PC-3 (cell line): ENCODE measurements around the gene ROR1. TPM values are rescaled to one million over a fixed set of nuclear protein-coding genes. Genes with fewer than 3 reads are reported as not detected.
A peak's percentile ranks its signal among the peaks of the same experiment; 100 is the strongest.

ENCODE experiments used
- ATAC-seq: fragments of 200-7000 bp; cut with Tn5 transposase; 2 replicates; pipeline ENCODE4 v1.9.1; 2020; ENCODE audit warnings: mild to moderate bottlenecking, moderate library complexity
- BruUV-seq: library from RNA; stranded (reverse); fragments of 400-500 nt; replicated peaks from 2 replicates; lab custom pipeline; 2021; lab: Mats Ljungman, UMichigan
- CTCF ChIA-PET: fragments of 300-600 bp; sonication (Branson Sonifier 250); formaldehyde crosslinking; loops from one replicate; lab custom pipeline; 2022; ENCODE audit warnings: antibody characterized with exemption; lab: Charles Lee
- POLR2A ChIA-PET: fragments of 300-600 bp; sonication (Branson Sonifier 250); formaldehyde crosslinking; loops from one replicate; lab custom pipeline; 2022; ENCODE audit warnings: antibody characterized with exemption; ENCODE audit not compliant: unreplicated experiment; lab: Charles Lee
- DNase-seq: peaks from one replicate; pipeline ENCODE4 v3.0.0-alpha.2; 2015
- H2AFZ ChIP-seq: fragments of 300-600 bp; sonication (generic); 2 replicates; pipeline ENCODE4 v1.6.0; 2016; ENCODE audit warnings: antibody characterized with exemption, low read length
- H3F3A ChIP-seq: fragments of 300-600 bp; sonication (generic); one replicate; pipeline ENCODE4 v1.6.0; 2017; ENCODE audit warnings: antibody characterized with exemption, low read length, control low read depth, mild to moderate bottlenecking; ENCODE audit not compliant: unreplicated experiment
- H3K27ac ChIP-seq: fragments of 300-600 bp; sonication (generic); 2 replicates; pipeline ENCODE4 v1.5.1; 2016; ENCODE audit warnings: mild to moderate bottlenecking, low read length
- H3K27me3 ChIP-seq: fragments of 300-600 bp; sonication (generic); 2 replicates; pipeline ENCODE4 v1.6.1; 2016; ENCODE audit warnings: low read length, mixed read lengths
- H3K36me3 ChIP-seq: fragments of 300-600 bp; sonication (generic); 2 replicates; pipeline ENCODE4 v1.6.1; 2016; ENCODE audit warnings: low read depth, mixed run types, low read length, mixed read lengths
- H3K4me1 ChIP-seq: fragments of 300-600 bp; sonication (generic); 2 replicates; pipeline ENCODE4 v1.5.1; 2016; ENCODE audit warnings: low read length; ENCODE audit not compliant: insufficient read depth
- H3K4me2 ChIP-seq: fragments of 300-600 bp; sonication (generic); 2 replicates; pipeline ENCODE4 v1.6.0; 2016; ENCODE audit warnings: low read length
- H3K4me3 ChIP-seq: fragments of 300-600 bp; sonication (generic); 2 replicates; pipeline ENCODE4 v1.5.1; 2016; ENCODE audit warnings: mild to moderate bottlenecking, low read length, mixed read lengths
- H3K79me2 ChIP-seq: fragments of 300-600 bp; sonication (generic); 2 replicates; pipeline ENCODE4 v1.6.1; 2017; ENCODE audit warnings: low read length, mixed read lengths
- H3K9ac ChIP-seq: fragments of 300-600 bp; sonication (generic); 2 replicates; pipeline ENCODE4 v1.6.0; 2016; ENCODE audit warnings: mild to moderate bottlenecking, low read length
- H3K9me2 ChIP-seq: fragments of 300-600 bp; sonication (generic); replicated peaks from 2 replicates; pipeline ENCODE4 v1.6.1; 2016; ENCODE audit warnings: mixed run types, low read length, mixed read lengths
- H3K9me3 ChIP-seq: fragments of 300-600 bp; sonication (generic); 2 replicates; pipeline ENCODE4 v1.6.1; 2016; ENCODE audit warnings: low read length, mixed read lengths
- H4K20me1 ChIP-seq: fragments of 300-600 bp; sonication (generic); 2 replicates; pipeline ENCODE4 v1.6.1; 2016; ENCODE audit warnings: low read length, mixed read lengths
- EZH2 ChIP-seq: fragments of 300-600 bp; sonication (generic); IDR thresholded peaks from one replicate; pipeline ENCODE4 v1.6.1; 2017; ENCODE audit warnings: antibody characterized with exemption, mild to moderate bottlenecking, low read length; ENCODE audit not compliant: unreplicated experiment
- EZH2phosphoT487 ChIP-seq: fragments of 300-600 bp; sonication (generic); IDR thresholded peaks from 2 replicates; pipeline ENCODE4 v1.6.1; 2018; ENCODE audit warnings: mild to moderate bottlenecking, antibody characterized with exemption, low read length, borderline replicate concordance
- intact Hi-C: fragments of 100-400 bp; cut with micrococcal nuclease; formaldehyde crosslinking; loops from 2 replicates; pipeline ENCODE4 v1.9.0; 2023
- total RNA-seq: library from RNA; depleted of rRNA; stranded (reverse); fragments of >200 nt; gene quantifications from 2 replicates; pipeline ENCODE4 v1.2.3, GENCODE V29; 2014
- TF ChIP-seq, protein P1 (sequence below): fragments of 300-600 bp; sonication (generic); conservative IDR thresholded peaks from 2 replicates; pipeline ENCODE4 v1.5.1; 2017; ENCODE audit warnings: antibody characterized with exemption, low read depth, mild to moderate bottlenecking, low read length

The ROR1 gene
- total RNA-seq, 1 experiment from 2014 or later: 16.5 TPM

GRCh38 chr1:63902844-63903589 is 129.2 kb downstream of the ROR1 start:
- H3K27me3 ChIP-seq: no peaks in the 10 kb centered on the region
- no peak overlapping the region for H3K4me3 ChIP-seq
- ChIA-PET POLR2A (no interaction called here), CTCF (no interaction called here)
- no peaks in the 10 kb centered on the region for H3K9me3 ChIP-seq
- H4K20me1 ChIP-seq: no peaks in the 10 kb centered on the region
- H3K79me2 ChIP-seq: no peaks in the 10 kb centered on the region
- no TSS peak for BruUV-seq
- no peak overlapping the region for H3K27ac ChIP-seq
- H3K9me2 ChIP-seq: no peaks in the 10 kb centered on the region
- no peak for TF ChIP-seq EZH2
- TF ChIP-seq, protein P1, sequence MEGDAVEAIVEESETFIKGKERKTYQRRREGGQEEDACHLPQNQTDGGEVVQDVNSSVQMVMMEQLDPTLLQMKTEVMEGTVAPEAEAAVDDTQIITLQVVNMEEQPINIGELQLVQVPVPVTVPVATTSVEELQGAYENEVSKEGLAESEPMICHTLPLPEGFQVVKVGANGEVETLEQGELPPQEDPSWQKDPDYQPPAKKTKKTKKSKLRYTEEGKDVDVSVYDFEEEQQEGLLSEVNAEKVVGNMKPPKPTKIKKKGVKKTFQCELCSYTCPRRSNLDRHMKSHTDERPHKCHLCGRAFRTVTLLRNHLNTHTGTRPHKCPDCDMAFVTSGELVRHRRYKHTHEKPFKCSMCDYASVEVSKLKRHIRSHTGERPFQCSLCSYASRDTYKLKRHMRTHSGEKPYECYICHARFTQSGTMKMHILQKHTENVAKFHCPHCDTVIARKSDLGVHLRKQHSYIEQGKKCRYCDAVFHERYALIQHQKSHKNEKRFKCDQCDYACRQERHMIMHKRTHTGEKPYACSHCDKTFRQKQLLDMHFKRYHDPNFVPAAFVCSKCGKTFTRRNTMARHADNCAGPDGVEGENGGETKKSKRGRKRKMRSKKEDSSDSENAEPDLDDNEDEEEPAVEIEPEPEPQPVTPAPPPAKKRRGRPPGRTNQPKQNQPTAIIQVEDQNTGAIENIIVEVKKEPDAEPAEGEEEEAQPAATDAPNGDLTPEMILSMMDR: no peak
- no peak overlapping the region for H3K9ac ChIP-seq
- DNase-seq (peak; percentile 31), ATAC-seq (peak; percentile 48; the same call in 1 of the 2 replicates)
- no peaks in the 10 kb centered on the region for H3K36me3 ChIP-seq
- peaks cover 9% of the 10 kb centered on the region for H3K4me1 ChIP-seq
- H3F3A ChIP-seq: no peaks in the 10 kb centered on the region
- intact Hi-C loops: no loop called here
- H2AFZ ChIP-seq: 0 out of 2 replicates have a peak overlapping the region, but pooled peaks have one; percentile 20
- H3K4me2 ChIP-seq: peak overlapping the region; percentile 22; the same call in 1 of the 2 replicates

DNA sequence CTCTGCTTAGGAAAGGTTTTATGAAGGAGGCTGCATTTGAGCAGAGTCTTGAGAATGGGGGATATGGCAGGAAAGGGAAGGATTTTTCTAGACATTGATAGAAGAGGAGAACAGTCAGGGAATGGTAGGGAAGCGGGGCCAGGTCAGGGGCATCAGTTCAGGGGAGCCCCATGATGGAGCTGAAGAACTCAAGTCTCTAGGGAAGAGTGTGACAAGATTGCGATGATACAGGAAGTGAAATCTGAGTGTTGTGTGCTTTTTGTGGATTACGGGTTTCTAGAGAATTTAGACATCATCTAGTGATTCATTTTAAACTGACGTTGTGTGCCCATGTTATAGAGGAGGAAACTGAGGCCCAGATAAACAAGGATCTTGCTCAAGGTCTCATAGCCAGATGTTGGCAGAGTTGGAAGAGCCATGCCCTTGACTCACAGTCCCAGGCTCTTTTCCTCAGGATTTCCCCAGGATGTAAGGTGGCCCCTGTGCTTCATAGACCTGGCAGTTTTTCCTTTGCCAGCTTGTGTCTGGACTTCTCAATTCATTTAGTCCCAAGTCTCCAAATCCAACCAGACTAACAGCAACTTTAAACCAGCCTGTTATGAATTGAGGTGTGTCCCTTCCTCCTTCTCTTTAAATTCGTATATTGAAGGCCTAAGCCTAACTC is 130.3 kb downstream of the ROR1 start:
- TF ChIP-seq EZH2 (no peak), EZH2phosphoT487 (no peak)
- TF ChIP-seq, protein P1: no peak
- peaks cover 9% of the 10 kb centered on the region for H3K4me1 ChIP-seq
- H4K20me1 ChIP-seq: no peaks in the 10 kb centered on the region
- no peak overlapping the region for H3K4me3 ChIP-seq
- no peaks in the 10 kb centered on the region for H3K27me3 ChIP-seq
- intact Hi-C loops: no loop called here
- no TSS peak for BruUV-seq
- DNase-seq (no peak), ATAC-seq (no peak)
- no peaks in the 10 kb centered on the region for H3F3A ChIP-seq
- H3K9me3 ChIP-seq: no peaks in the 10 kb centered on the region
- no peaks in the 10 kb centered on the region for H3K36me3 ChIP-seq
- H3K9me2 ChIP-seq: no peaks in the 10 kb centered on the region
- no peak overlapping the region for H3K4me2 ChIP-seq
- ChIA-PET CTCF (no interaction called here), POLR2A (no interaction called here)
- H3K9ac ChIP-seq: no peak overlapping the region
- no peak overlapping the region for H2AFZ ChIP-seq
- no peak overlapping the region for H3K27ac ChIP-seq
- H3K79me2 ChIP-seq: no peaks in the 10 kb centered on the region

DNA sequence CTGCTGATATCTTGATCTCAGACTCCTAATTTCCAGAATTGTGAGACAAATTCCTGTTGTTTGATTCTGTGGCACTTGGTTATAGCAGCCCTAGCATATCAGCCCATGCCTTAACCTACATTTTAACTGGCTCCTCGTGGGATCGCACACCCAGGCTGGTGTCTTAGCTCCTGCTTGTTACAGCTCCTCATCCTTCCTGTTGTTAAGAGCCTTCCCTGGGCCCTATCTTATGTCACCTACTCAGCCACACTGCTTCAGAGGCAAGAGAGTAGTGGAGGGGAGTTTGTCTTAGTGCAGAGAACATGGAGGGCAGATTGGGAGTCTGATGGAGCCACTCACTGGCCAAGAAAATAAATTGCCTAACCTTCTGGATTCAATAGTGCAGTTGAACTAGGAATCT is 131.0 kb downstream of the ROR1 start:
- no peaks in the 10 kb centered on the region for H3K27me3 ChIP-seq
- peaks cover 9% of the 10 kb centered on the region for H3K4me1 ChIP-seq
- no peaks in the 10 kb centered on the region for H3K9me2 ChIP-seq
- no peak overlapping the region for H3K4me3 ChIP-seq
- no peaks in the 10 kb centered on the region for H3K79me2 ChIP-seq
- H3K9me3 ChIP-seq: no peaks in the 10 kb centered on the region
- DNase-seq (no peak), ATAC-seq (no peak)
- H3K9ac ChIP-seq: no peak overlapping the region
- no peaks in the 10 kb centered on the region for H3F3A ChIP-seq
- CTCF ChIA-PET: no interaction called here
- BruUV-seq: no TSS peak
- no peak overlapping the region for H3K27ac ChIP-seq
- no peak for TF ChIP-seq EZH2
- TF ChIP-seq EZH2phosphoT487: no peak
- TF ChIP-seq, protein P1: no peak
- no peak overlapping the region for H3K4me2 ChIP-seq
- no peak overlapping the region for H2AFZ ChIP-seq
- intact Hi-C loops: no loop called here
- H4K20me1 ChIP-seq: no peaks in the 10 kb centered on the region
- POLR2A ChIA-PET: no interaction called here
- no peaks in the 10 kb centered on the region for H3K36me3 ChIP-seq
